GM19023 (cell line): ENCODE results near the gene TBC1D10A.

ENCODE experiments used
- ATAC-seq: cut with Tn5 transposase; IDR thresholded peaks from one replicate; pipeline ENCODE4 v1.9.1; 2021; ENCODE audit warnings: mild to moderate bottlenecking, moderate library complexity; ENCODE audit not compliant: unreplicated experiment

TBC1D10A gene

GRCh38 chr22:30248484-30248883, 78.3 kb downstream of the TBC1D10A start:
- no peak for ATAC-seq

- no peak for ATAC-seq
Observed at GRCh38 chr22:30247974-30248373, 78.8 kb downstream of the TBC1D10A start.

GRCh38 chr22:30247561-30247960, 79.2 kb downstream of the TBC1D10A start:
- ATAC-seq, result no peak

DNA sequence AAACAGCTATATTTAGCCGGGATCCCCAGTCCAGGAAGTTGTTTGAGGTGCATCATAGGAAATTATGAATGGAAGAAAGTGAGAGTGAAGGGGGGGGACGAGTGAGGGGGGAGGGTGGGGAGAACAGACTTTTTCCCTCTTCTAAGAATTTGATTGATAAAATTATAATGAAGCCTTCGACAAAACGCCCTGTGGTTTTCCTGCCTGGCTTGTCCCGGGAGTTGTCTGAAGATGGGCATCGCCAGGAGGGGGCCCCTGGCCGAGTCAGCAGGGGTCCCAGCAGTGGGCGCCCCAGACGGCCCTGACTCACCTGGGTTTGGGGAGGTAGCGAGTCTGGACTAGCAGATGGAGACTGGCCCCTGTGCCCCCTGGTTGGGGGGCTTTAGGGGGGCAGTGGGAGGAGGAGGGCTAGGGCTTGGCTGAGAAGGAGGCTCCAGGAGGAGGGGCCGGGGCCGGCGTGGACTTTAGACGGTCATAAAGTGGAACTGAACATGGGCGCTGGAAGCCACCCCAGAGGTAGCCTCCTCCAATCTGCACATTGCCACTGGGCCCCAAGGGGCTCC, 79.8 kb downstream of the TBC1D10A start:
- no peak for ATAC-seq

DNA sequence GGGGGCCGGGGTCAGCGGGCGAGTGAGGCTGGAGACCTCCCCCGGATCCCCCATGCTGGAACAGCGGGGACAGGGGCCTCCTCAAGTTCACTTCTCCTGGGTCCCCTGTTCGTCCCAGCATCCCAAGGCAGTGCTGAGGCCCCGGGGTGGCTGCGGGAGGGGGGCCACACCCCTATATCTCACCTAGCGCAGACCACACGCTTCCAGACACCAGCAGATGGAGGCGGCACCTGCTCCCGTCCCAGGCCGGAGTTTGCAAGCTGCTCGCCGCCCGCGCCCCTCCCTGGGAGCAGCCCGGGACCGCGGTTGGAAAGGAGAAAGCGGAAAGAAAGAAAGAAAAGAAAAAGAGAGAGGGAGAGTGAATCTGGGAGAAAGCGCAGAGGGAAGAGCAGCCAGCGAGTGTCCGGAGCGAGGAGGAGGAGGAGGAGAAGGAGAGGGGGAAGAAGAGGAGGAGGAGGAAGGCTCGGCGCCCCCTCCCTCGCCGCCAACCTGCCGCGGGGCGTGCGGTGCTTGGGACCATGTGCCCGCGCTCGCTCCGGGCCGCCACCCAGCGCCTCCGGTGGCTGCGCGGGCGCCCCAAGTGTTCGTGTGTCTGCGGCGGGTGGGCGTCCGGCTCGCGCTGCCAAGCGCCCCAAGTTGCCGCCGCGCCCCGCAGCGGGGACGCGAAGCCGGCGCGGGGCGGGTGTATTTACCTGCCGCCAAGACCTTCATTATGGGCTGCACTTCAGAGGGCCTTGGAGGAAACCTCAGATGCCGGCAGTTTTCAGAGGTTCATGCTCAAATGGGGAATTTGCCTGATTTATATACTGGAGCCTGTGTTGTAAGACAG, 80.5 kb downstream of the TBC1D10A start, which contains the start of gene LIF:
Gene LIF, minus strand, starts transcription at position 775 of the 829 bp plus-strand sequence. Its CDS starts 64 bp downstream, at position 711.
- no peak for ATAC-seq

GRCh38 chr22:30245181-30245984, 81.4 kb downstream of the TBC1D10A start:
- no peak for ATAC-seq

DNA sequence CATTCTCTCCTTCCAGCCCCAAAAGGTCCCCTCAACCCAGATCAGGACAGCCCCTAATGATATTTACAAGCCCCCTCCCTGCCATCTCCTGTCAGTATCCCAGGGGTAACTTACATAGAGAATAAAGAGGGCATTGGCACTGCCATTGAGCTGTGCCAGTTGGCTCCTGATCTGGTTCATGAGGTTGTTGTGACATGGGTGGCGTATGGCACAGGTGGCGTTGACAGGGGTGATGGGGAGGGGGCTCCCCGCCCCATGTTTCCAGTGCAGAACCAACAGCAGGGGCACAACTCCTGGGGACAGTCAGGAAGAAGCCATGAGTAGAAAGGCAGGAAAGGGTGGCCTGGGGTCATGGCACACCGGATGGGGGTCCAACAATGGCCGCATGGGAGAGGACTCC, 82.1 kb downstream of the TBC1D10A start:
- no peak for ATAC-seq

- no peak for ATAC-seq
Observed at GRCh38 chr22:30244066-30244465, 82.7 kb downstream of the TBC1D10A start.

GRCh38 chr22:30243661-30244060, 83.1 kb downstream of the TBC1D10A start:
- ATAC-seq, result no peak
